GM18951 (cell line): ENCODE data around the gene TRIM46.
"Not testable (repeated sequence)": the region's sequence is repeated elsewhere in the genome, so short reads cannot be mapped to it uniquely, and the experiment has no call there.

Source experiments
- POLR2A ChIP-seq: IDR thresholded peaks from 4 replicates; pipeline ENCODE4 v1.6.1; 2011; ENCODE audit warnings: mild to moderate bottlenecking; ENCODE audit not compliant: insufficient read length, insufficient read depth; ENCODE audit errors: extremely low read depth
- in situ Hi-C: fragments of 300-500 bp; cut with MboI; formaldehyde crosslinking; loops from one replicate; pipeline ENCODE4 v1.12.0; 2022; ENCODE audit warnings: low sequenced_read_pairs, mixed read lengths, inconsistent platforms; ENCODE audit not compliant: unreplicated experiment

TRIM46 gene

DNA sequence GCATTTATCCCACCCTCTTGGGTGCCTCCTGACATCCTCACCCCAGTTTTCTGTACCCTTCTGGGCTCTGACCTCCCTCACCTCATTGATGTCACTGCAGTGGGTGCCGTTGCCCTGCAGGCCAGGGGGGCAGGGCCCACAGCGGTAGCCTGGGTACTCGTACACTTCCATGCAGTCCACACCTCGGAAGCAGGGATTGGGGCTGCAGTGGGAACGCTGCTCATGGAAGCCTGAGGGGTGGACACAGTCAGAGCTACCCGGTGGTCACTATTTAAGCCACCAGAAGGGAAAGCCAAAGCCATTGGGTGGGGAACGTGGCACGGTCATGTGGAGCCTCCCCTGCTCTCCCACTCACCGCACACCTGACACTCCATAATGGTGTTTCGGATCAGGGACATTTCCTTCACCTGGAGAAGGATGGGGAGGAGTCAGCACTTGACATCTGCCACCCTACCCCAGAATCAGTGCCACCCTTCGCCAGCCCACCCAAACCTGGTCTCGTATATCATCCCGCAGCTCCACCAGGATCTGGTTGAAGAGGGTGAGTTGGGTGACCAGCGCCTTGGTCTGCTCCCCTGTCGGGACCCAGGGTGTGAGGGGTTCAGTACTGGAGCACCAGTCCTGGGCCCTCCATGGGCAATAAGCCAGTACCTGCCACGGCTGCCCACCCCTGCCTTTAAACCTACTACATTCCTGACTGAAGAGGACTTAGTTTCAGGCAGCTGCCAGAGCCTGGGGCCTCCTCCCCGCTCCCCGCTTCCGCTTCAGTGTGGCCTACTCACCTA lies 29.3 kb downstream of the TRIM46 start:
- in situ Hi-C loops = no loop called here
- no peak for TF ChIP-seq POLR2A

DNA sequence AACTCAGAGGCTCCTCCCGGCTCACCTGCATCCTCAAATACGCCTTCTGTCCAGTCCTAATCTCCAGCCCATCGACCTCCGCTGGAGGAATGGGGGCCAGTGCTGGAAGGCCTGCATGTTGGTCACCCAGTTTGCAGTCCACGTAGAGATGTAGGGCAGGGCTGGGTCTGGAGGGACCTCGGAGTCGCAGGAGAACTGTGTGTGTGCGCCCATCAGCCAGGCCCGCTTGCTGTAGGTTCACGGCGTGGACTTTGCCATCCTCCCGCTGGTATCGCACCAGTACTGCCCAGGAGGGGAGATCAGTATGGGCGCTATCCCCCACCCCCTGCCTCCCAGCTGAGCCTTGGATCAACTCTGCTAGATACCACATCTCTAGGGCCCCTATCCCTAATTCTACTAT lies 31.4 kb downstream of the TRIM46 start:
- no peak for TF ChIP-seq POLR2A
- in situ Hi-C loops = no loop called here

DNA sequence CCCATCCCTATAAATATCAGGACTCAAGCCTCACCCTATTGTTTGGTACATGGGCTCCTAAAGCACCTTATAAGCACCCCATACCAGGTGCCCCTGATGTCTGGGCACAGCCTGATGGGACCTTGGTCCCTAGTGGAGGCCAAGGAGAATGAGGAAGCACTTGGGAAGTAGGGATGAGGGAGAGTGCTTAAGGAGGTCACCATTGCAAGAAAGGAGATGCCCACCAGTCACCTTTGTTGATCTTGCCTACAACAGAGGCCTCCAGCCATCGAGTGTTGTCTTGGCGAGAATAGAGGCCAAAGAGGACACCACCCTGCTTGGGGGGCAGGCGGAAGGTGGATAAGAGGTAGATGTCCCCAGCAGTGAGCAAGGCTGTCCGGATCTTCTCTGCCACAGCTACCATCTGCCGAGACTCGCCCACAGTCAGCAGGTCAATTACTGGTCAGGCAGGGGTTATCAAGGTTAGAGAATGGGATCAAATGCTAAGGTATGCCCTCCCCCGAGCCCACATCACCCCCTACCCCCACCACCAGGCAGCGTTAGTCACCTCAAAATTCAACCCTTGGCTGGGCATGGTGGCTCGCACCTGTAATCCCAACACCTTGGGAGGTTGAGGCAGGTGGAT lies 32.4 kb downstream of the TRIM46 start:
- no peak for TF ChIP-seq POLR2A
- in situ Hi-C loops = no loop called here

DNA sequence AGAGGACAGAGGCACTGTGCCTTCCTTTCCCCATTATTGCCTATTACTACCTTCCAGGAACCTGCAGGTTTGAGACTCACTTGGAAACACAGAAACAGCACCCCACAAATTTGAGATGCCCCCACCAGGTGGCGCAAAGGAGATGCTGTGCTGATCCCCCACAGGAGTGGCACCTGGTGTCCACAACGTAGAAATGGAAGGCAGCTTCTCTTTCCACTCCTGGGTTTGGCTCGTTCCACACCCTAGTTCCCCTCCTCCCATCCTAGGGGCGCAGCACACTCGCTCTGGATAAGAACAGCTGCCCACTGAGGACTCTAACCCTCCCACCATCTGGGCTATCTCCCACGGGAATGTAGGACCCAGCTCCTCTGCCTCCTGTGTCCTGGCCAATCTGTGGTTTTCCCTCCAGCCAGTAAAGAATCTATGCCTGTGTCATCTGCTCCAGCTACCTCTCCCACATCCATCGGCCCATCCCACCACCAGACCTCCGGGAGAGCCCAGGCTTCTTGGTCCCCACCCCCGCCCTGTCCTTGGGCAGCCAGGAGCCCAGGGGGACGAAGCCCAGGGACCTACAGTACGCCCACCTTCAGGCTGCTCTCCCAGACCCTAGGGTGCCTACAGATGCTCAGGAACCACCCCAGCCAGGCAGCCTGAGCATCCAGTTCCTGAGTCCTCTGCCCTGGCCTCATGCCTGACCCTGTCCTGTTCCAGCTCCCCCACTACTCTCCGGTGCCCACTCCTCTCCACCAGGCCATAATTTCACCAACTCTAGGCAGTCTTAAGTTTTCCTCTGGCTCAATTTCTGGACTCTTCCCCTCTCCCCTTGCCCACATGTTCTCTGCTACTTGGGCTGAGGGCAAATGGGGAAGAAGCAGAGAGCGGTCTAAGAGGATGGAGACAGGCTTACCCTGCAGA lies 33.5 kb downstream of the TRIM46 start:
- in situ Hi-C loops = no loop called here
- TF ChIP-seq POLR2A = no peak

DNA sequence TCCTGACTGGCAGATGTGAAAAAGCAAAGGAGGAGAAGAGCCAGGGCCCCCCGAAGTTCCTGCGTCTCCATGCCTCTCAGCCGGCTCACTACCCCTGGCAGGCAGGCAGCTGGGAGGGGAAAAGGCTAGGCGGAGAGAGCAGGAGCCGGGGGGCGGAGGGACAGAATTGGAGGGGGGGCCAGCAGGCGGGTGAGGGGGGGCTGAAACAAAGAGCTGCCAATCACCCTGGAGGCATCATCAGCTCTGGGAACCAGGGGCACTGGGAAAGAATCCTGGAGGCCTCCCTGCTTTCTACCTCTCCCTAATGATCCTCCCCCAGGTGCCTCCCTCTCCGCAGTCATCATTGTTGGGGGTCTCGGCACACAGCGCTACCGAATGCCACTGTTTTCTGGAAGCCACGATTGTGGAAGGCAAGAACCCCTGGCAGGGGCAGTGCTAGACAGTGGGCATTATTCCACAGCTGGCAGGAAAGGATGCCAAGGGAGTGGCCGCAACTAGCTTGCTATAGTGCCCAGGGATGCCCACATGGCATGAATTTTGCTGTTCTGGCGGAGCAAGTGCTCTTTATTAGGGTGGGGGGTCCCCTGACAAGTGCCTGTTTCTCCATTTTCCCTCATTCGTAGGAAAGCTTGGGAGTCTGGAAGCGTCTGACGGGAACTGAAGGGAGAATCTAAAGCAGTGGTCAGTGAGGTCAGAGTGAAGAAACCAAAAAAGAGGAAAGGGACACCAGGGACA lies 34.3 kb downstream of the TRIM46 start, which contains the start of gene THBS3:
THBS3 (minus strand) TSS at position 92 of the 735 bp plus-strand sequence; CDS start at position 71, 21 bp downstream.
- TF ChIP-seq POLR2A = no peak
- in situ Hi-C loops = no loop called here

DNA sequence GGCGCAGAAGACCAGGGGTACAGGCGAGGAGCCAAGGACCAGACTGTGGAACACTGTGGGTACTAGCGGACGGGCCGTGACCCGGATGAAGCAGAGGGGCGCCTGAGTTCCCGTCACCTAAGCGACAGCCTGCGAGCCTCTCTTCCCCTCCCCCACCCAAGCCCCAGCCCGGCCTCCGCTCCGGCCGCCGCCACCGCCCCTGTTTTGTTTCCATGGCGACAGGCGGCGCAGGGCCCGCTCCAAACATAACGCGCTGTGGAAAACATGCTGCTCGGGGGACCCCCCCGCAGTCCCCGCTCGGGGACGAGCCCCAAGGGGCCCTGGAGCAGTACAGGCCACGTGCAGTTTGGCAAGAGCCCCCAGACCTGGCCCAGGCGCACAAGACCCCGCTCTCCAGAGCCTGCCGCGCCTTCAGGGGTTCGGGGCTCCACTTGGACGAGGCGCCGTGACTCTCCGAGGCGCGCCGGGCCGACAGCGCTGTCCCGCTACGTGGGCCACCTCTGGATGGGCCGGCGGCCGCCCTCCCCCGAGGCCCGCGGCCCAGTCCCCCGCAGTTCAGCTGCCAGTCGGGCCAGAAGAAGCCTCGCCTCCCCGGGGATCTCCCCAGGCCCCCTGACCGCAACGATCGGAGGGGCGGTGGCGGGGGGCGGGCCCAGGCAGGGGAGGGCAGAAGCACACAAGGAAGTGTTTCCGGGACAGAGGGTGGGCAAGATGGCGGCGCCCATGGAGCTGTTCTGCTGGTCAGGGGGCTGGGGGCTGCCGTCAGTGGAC lies 35.1 kb downstream of the TRIM46 start, which contains the start of gene MTX1:
MTX1 (plus strand) TSS at position 155 of the 771 bp plus-strand sequence; CDS start at position 265, 110 bp downstream.
- in situ Hi-C loops = no loop called here
- TF ChIP-seq POLR2A = peak; percentile 70

DNA sequence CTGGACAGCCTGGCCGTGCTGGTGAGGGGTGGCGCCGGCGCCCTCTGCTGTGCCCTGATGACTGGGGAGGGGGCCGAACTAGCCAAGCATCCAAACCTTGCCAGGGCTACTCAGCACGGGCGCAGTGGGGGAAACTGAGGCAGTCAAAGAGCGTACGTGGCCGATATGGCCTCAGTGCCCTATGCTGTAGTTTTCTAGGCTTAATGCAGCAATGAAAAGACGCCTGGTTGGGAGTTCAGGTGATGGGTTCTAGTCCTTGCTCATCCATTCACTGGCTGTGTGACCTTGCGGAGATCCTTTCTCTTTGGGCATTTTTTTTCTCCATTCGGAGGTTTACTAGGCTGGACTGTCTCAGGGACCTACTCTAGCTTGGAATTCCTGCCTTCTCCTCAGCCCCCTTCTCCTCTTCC lies 35.7 kb downstream of the TRIM46 start:
- no peak for TF ChIP-seq POLR2A
- in situ Hi-C loops = no loop called here

DNA sequence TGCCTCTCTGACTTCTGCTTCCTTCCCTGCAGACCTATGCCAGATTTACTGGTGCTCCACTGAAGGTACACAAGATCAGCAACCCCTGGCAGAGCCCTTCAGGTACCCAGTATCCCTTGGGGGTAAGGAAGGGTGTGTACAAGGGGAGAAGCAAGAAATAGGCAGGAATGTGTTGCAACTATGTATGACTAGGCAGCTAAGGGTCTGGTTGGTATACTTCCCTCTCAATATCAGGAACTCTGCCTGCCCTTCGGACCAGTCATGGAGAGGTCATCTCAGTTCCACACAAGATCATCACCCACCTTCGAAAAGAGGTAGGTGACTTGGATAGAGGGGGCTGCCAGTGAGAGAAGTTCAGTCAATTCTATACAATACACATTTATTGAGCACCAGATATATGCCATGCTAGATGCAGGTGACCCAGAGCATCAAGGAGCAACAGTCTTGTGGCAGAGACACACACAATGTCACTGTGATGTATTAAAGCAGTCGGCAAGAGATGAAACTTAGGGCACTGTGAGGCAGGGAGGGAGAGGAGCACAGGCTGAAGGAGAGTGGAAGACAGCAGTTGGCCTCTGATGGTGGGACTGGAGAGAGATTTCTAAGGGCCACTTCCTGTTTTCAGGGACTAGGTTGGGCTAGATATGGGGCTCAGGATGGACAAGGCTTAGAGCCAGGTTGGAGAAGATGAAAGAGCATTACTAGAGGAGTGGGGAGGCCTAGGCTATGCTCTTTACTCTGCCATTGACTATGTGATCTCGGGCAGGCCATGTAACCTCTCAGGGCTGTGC lies 36.9 kb downstream of the TRIM46 start:
- TF ChIP-seq POLR2A = no peak

DNA sequence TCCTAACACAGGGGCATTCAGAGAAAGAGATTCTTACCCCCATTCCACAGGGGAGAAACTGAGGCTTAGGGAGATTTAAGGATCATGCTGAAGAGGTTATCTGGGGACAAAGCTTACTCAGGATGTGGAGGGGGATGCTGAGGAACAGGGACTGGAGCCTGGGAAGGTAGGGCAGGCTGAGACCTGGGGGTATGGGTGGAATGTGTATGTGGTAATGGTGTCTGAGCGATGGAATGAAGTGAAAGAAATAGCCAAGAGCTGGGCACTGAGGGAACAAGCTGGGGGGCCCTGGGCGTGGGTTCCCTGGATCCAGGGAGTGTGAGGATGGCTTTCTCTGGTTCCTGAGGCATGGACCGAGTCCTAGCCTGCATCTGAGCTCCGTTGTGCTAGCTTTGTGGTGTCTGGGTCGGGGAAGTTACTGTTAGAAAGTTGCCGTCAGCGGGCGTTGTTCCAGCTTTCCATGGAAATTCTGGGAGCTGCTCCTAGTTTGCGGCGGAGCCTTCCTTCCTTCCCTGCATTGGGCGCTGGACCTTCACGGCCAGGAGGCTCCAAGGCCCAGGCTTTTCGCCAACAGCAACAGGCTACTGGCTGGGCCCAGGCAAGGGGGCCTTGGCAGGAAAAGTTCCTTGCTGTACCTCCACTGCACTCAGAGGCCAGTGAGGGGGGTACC lies 37.9 kb downstream of the TRIM46 start:
- in situ Hi-C loops = not testable (repeated sequence)

More for the DNA sequence above, 36.9 kb downstream of the TRIM46 start:
- in situ Hi-C loops = no loop called here

DNA sequence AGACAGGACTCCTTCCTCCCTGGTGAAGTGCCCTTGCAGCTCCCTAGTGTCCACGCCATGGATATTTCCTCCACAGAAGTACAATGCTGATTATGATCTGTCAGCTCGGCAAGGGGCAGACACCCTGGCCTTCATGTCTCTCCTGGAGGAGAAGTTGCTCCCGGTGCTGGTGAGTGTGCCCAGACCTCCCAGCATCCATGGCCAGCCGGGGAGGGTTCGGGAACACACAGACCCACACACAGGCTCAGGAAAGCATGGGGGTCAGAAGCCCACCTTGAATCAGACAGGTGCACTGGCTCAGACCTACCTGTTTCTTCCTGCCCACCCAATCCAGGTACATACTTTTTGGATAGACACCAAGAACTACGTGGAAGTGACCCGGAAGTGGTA lies 38.4 kb downstream of the TRIM46 start:
- in situ Hi-C loops = not testable (repeated sequence)

DNA sequence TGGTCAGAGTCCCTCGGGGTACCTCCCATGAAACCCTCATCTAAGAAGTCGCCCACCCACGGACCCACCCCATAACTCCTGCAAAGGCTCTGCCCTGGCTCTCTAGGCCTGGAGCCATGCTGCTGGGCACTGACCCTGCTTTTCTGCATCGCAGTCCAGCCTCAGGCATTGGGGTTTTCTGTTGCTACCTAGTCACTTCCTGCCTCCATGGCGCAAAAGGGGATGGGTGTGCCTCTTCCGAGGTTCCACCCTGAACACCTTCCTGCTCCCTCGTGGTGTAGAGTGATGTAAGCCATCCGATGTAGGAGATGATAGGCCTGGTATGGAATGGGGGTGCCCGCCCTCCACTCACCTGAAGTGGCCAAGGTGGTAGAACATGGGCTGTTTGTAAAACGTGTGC lies 41.1 kb downstream of the TRIM46 start:
- in situ Hi-C loops = not testable (repeated sequence)
